Right lobe of liver (tissue), 4 donors: ENCODE data around the gene RUNX2.

Source experiments
- CTCF ChIP-seq, 4 donors: fragments of 200-600 bp in 3 of 4; fragments of 450-650 bp in 1 of 4; IDR thresholded peaks; one replicate each; pipeline versions ENCODE4 v1.5.1 to v1.8.0; 2016 to 2022; ENCODE audit warnings: antibody characterized with exemption in 4 of 4, mild to moderate bottlenecking in 2 of 4
- POLR2A ChIP-seq: fragments of 450-650 bp; IDR thresholded peaks from one replicate; pipeline ENCODE4 v1.6.1; 2017; ENCODE audit warnings: antibody characterized with exemption, mild to moderate bottlenecking
- donor health status: DM: no; HTN: no; CAD: no.
- donor health status: DM: no; HTN: no; CAD: no.
- donor health status: DM: no; HTN: yes; CAD: no.

GRCh38 chr6:45637056-45637455 is 308.9 kb downstream of the RUNX2 start:
- no peak for TF ChIP-seq CTCF (IDR thresholded peaks at IDR 0.05)
- no peak for TF ChIP-seq POLR2A
